ENCODE measurements around the gene ITLN2. TPM values are rescaled to one million over a fixed set of nuclear protein-coding genes. Genes with fewer than 3 reads are reported as not detected.
"Not testable (repeated sequence)": the region's sequence is repeated elsewhere in the genome, so short reads cannot be mapped to it uniquely, and the experiment has no call there.

The ITLN2 gene
- total RNA-seq, 1 donor: not detected

DNA sequence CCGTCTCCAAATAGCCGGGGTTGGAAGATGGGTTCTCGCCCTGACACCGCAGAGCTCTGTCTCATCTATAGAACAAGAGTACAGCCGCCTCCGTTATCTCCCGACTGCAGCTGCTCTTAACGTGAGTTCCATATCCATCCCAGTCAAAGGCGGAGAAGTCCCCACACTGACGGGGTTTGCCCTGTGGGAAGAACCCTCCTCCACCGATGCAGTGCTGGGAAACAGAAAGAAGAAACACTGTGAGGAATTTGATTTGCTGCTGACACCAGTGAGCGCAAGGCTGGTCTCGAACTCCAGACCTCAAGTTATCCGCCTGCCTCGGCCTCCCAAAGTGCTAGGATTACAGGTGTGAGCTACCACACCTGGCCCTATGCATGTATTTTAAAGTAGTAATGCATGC, 9.5 kb downstream of the ITLN2 start:
- no peak overlapping the region for H3K4me3 ChIP-seq (ENCODE audit: low read depth, low read length)
- DNase-seq (ENCODE audit: low read depth): peak; percentile 33

DNA sequence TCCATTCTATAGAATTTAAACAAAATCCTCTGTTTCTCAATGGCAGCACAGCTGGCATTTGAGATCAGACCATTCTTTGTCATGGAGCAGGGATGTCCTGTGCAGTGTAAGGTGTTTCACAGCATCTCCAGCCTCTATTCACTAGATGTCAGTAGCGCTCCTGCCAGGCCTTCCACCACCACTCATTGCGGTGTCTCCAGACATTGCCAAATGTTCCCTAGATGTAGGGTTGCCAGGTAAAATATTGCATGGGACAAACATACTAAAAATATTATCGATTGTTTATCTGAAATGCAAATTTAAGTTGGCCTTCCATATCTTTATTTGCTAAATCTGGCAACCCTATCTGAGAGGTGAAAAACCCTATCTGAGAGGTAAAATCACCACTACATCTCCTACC, 11.7 kb downstream of the ITLN2 start:
- no peak overlapping the region for H3K4me3 ChIP-seq (ENCODE audit: low read depth, low read length)
- peak; percentile 16 for DNase-seq (ENCODE audit: low read depth)
- TF ChIP-seq CTCF (IDR thresholded peaks at IDR 0.05; ENCODE audit: insufficient read depth, low read depth, low read length): peak; percentile 36

More for the DNA sequence above, 9.5 kb downstream of the ITLN2 start:
- TF ChIP-seq CTCF (IDR thresholded peaks at IDR 0.05; ENCODE audit: insufficient read depth, low read depth, low read length): no peak

DNA sequence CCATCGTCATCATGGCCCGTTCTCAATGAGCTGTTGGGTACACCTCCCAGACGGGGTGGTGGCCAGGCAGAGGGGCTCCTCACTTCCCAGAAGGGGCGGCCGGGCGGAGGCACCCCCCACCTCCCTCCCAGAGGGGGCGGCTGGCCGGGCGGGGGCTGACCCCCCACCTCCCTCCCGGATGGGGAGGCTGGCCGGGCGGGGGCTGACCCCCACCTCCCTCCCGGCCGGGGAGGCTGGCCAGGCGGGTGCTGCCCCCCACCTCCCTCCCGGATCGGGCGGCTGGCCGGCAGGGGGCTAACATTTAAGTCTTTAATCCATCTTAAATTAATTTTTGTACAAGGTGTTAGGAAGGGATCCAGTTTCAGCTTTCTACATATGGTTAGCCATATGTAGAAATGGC, 17.9 kb downstream of the ITLN2 start:
- not testable (repeated sequence) for H3K4me3 ChIP-seq (ENCODE audit: low read depth, low read length); DNase-seq (ENCODE audit: low read depth)

- no peak for TF ChIP-seq CTCF (IDR thresholded peaks at IDR 0.05; ENCODE audit: insufficient read depth, low read depth, low read length)
- no peak for DNase-seq (ENCODE audit: low read depth)
- H3K4me3 ChIP-seq (ENCODE audit: low read depth, low read length): no peak overlapping the region
These were observed 18.9 kb downstream of the ITLN2 start for GRCh38 chr1:160935527-160936258.

DNA sequence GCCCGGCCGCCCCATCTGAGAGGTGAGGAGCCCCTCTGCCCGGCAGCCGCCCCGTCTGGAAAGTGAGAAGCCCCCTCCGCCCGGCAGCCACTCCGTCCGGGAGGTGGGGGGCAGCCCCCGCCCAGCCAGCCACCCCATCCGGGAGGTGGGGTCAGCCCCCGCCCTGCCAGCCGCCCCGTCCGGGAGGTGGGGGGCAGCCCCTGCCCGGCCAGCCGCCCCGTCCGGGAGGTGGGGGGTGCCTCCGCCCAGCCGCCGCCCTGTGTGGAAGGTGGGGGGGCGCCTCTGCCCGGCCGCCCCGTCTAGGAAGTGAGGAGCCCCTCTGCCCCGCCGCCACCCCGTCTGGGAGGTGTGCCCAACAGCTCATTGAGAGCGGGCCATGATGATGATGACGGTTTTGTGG, 21.3 kb downstream of the ITLN2 start:
- DNase-seq (ENCODE audit: low read depth): not testable (repeated sequence)

DNA sequence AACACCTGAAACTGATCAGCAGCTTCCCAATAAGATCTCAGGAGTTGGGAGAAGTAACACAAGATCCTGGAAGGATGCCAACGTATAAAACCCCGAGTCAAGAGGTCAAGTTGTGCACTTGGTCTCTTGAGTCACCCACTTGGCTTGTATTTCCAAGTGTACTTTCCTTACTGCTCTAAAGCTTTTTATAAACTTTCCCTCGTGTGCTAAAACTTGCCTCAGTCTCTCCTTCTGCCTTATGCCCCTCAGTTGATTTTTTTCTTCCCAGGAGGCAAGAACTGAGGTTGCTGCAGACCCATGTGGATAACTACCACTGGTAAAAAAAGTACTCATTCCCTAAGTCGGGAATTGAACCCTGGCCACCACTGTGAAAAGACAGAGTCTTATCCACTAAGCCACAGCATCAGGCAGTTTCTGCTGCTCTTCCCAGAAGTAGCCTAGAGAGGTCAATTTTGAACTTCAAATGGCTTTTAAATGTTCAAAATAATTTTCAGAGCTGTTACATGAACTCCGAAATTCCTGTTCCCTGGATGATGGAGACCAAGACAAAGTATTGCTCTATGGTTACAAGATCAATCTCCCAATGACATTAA, 28.9 kb downstream of the ITLN2 start:
- DNase-seq (ENCODE audit: low read depth): peak; percentile 9
- H3K4me3 ChIP-seq (ENCODE audit: low read depth, low read length): no peak overlapping the region
- TF ChIP-seq CTCF (IDR thresholded peaks at IDR 0.05; ENCODE audit: insufficient read depth, low read depth, low read length): no peak

More for the DNA sequence above, 21.3 kb downstream of the ITLN2 start:
- H3K4me3 ChIP-seq (ENCODE audit: low read depth, low read length): not testable (repeated sequence)

DNA sequence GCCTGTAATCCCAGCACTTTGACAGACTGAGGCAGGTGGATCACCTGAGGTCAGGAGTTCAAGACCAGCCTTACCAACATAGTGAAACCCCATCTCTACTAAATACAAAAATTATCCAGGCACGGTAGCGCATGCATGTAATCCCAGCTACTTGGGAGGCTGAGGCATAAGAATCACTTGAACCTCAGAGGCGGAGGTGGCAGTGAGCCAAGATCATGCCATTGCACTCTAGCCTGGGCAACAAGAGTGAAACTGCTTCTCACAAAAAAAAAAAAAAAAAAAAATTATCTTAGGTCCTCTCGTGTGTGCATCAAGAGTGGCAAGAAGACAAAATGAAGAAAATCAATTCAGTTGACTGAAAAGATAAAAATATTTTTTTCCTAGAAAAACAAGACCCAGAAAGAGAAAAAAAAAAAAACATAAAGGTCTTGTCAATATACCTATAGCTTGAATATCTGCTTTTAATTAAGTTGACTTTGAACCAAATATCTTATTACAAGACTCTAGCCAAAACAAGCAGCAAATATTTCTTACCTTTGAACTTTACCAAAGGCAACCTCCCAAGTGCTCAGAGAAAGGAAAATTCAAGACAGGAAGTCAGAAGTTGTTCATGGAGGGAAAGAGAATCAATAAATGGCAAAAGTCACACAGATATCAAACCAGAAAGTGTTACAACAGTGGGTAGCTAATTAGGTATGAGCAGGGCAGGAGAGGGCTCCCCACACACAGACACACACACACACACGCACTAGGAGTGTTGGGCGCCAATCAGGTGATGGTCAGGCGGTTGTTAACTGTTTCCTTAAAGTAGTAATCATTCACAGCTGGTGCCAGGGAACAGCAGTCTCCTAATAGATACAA, 29.6 kb downstream of the ITLN2 start:
- TF ChIP-seq CTCF (IDR thresholded peaks at IDR 0.05; ENCODE audit: insufficient read depth, low read depth, low read length): no peak
- no peak overlapping the region for H3K4me3 ChIP-seq (ENCODE audit: low read depth, low read length)
- no peak for DNase-seq (ENCODE audit: low read depth)
